GM19023 (cell line): ENCODE measurements around the gene MAU2.
"Not testable (repeated sequence)": the region's sequence is repeated elsewhere in the genome, so short reads cannot be mapped to it uniquely, and the experiment has no call there.

Experiments
- ATAC-seq: cut with Tn5 transposase; IDR thresholded peaks from one replicate; pipeline ENCODE4 v1.9.1; 2021; ENCODE audit warnings: mild to moderate bottlenecking, moderate library complexity; ENCODE audit not compliant: unreplicated experiment

MAU2 gene

GRCh38 chr19:19345232-19345631 lies 24.6 kb downstream of the MAU2 start:
- no peak for ATAC-seq

DNA sequence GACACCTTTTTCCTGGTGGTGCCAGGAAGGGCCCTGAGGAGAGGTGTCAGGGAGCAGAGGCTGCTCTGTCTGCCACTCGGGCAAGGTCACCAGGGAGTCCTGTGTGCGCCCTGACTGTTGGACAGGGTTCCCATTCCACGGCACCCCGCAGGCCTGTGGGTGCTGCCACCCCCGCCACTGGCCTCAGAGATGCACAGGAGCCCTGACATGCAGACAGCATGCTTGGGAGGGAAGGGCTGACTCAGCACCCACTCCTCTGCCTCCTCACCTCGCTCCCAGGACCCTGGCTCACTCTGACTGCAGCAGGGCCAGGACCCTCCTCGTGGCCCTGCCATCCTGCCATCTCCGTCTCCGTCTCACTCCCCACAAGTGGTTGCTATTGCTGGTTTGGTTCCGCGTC lies 25.3 kb downstream of the MAU2 start:
- no peak for ATAC-seq

DNA sequence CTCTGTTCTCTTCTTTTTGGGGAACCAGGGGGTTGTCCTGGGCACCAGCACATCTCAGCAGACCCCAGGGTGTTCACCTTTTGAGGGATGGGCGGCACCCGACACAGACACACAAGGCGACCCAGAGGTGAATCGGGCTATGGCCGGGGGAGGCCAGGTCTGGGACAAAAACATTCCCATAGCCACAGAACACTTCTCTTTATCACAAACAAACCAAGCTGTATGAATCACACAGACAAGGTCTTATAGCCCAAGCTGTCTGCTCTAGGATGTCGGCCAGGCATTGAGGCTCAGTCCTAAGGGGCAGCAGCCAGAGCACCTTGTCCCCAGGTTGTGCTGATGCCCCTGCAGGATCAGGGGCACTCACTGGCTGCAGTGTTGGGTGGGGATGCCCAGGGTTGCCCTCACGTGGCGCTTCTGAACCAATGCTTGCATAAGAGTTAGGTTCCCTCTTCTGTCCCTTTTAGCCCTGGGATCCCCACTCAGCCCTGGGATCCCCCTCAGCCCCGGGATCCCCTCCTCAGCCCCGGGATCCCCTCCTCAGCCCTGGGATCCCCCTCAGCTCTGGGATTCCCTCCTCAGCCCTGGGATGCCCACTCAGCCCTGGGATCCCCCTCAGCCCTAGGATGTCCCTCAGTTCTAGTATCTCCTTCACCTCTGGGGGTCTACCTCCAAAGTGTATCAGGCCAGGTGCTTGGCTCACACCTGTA lies 26.9 kb downstream of the MAU2 start:
- no peak for ATAC-seq

- ATAC-seq: no peak
Measured at GRCh38 chr19:19348266-19348665, 27.6 kb downstream of the MAU2 start.

- no peak for ATAC-seq
Measured at GRCh38 chr19:19349365-19349764, 28.7 kb downstream of the MAU2 start.

DNA sequence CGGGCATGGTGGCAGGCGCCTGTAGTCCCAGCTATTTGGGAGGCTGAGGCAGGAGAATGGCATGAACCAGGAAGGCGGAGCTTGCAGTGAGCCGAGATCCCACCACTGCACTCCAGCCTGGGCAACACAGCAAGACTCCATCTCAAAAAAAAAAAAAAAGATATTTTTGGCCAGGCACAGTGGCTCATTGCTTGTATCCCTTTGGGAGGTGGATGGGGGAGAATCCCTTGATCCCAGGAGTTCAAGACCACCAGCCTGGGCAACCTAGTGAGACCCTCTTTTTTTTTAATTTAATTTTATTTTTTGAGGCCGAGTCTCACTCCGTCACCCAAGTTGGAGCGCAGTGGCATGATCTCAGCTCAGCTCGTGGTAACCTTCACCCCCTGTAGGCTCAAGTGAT lies 30.1 kb downstream of the MAU2 start:
- not testable (repeated sequence) for ATAC-seq

DNA sequence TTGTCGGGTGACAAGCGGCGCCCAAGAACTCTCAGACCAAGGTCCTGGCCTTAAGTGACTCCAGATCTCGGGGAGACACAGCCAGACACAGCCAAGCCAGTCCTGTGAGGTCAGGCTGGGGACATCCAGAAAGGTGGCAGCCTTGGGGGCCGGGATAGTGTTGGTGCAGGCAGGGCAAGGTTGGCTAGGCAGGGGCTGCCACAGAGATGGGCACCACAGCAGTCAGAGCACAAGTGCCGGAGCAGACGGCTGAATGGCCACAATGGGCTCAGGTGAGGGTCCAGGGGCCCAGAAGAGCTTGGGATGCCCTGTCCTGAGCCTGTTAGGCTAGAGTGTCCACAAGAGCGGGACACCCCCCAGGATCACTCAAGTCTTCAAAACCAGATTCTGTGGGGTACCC lies 32.2 kb downstream of the MAU2 start:
- ATAC-seq: no peak

DNA sequence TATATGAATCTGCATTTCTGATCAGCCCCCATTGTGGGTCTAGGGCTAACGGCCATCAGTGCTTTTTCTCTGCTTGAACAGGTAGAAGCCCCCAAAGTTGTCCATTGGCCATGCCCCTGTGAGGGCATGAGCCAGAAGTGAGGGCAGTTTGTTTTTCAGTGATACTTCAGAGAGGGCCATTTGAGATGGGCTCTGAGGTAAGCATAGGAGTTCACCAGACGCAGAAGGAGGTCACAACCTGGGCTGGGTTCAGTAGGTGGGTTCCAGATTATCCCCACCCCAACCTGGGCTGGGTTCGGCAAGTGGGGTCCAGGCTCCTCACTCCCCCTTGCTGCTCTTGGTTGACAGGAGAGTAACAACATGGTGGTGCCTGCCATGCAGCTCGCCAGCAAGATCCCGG lies 33.4 kb downstream of the MAU2 start:
- ATAC-seq: no peak

GRCh38 chr19:19354932-19355331 lies 34.3 kb downstream of the MAU2 start:
- ATAC-seq: no peak

DNA sequence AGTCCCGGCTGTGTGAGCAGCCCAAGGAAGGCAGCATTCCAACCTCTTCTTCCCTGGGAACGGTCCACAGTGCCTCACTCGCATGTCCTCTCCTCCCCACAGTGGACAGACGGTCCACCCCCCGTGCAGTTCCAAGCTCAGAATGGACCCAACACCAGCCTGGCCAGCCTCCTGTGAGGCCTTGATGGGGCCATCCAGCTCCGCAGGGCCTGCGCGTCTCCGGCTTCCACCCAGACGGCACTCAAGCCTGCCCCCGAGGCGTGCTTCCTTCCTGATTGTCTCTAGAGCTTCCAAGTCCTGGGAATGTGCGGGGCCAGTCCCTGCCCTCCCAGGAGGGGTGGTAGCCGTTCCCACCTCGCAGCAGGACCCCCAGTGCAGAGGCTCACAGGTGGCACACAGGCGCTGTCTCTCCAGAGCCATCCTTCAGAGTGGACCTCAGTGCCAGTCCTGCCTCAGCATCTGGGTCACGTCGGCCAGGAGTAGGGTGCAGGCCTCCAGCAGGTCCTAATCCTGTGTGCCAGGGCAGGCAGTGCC lies 35.0 kb downstream of the MAU2 start:
- no peak for ATAC-seq

GRCh38 chr19:19356500-19356899 lies 35.9 kb downstream of the MAU2 start:
- no peak for ATAC-seq

DNA sequence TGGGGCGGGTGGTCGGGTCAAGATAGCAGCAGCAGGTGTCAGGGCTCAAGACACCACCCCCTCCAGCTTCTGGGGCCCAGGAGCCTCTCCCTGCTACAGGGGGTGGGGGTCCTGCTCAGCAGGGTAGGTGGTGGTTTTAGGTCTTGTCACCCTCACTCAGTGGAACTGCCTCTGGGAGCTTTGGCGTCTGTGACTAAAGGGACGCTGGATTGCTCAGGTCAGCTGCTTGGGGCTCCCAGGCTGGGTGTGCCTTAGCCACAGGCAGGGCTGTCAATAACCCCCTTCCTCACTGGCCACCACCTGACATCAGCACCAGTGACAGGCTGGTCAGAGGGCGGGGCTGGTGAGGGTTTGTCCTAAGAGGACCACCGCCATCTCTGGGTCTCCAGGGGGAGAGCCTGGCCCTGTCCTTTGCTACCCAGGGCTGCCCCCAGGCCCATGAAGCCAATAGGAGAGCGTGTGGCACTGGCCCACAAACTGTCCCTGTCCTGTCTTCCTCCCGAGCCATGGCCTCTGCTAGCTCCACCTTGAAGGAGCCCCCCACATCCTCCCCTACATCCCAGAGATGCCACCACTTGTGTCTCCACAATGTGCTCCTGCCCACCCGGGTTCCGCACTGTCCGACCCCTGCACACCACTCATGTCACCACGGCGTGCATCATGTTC lies 36.4 kb downstream of the MAU2 start:
- no peak for ATAC-seq

- ATAC-seq: peak; percentile 56
Measured at GRCh38 chr19:19361075-19361594, 40.5 kb downstream of the MAU2 start.

DNA sequence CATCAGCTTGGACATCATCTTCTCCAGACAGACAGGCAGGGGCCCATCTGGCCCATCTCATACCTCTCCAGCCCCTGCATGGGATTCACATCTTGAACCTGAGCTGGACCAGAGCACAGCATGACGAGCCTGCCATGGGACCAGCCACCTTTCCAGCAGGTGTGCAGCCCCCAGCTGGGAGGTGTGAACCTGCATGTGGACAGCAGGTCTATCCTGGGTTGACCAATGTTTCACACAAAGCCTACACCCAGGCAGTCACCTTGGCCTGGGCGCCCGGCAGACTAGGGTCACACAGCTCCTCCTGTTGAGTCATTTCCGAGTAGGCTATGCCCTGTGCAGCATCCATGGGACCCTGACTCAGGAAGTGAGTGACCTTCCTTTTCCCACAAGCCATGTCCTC lies 41.4 kb downstream of the MAU2 start:
- ATAC-seq: no peak

DNA sequence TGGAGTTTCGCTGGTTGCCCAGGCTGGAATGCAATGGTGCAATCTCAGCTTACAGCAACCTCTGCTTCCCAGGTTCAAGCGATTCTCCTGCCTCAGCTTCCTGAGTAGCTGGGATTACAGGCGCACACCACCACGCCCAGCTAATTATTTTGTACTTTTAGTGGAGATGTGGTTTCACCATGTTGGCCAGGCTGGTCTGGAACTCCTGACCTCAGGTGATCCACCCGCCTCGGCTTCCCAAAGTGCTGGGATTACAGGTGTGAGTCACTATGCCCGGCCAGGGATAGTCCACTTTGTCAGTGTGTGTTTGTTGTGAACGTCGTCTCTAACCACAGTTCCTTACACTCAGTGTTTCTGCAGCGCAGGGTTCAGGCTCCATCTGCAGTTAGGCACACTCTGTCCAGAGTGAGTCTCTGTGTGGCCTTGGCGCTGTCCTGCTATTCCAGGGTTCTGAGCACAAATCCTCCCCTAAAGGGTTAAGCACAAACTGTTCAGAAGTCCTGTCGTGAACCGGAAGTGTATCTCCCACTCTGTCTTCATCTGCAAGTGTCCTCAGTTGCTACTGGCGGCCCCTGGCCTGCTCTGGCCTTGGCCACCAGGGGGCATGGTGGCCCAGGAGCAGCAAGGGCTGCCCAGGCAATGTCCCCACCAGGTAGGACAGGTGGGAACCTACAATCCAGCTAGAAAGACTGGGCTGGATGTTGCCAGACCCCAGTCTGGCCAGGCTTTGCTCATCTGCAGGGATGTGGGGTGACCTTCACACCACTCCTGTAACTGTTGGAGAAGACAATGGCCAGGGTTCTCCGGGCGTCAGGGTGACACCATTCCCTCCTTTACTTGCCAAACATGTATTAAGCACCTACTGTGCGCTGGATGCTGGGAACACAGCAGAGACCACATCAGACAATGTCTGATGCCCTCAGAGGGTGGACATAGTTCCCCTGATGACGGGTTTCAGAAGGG lies 46.1 kb downstream of the MAU2 start:
- peak; percentile 69 for ATAC-seq

DNA sequence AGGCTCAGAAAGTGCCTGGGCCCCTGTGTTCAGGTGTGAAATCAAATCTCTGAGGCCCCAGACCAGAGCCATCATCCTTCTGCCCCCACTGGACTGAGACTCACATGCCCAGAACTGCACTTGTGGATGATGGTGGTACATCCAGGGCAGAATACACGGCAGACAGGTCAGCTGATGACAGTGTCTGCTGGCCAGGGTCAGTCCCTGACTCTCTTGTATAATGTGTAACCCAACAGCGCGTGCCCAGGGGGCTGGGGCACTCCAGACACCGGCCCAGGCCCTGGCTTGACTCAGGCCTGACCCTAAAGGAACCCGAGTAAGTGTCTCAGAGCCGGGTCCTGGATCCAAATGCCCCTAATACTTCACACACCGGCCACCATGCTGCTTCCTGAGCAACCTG lies 47.5 kb downstream of the MAU2 start:
- ATAC-seq: no peak

- ATAC-seq: no peak
Measured at GRCh38 chr19:19371059-19371458, 50.4 kb downstream of the MAU2 start.

GRCh38 chr19:19372656-19373416 lies 52.2 kb downstream of the MAU2 start:
- peak; percentile 93 for ATAC-seq

GRCh38 chr19:19379527-19379926 lies 58.9 kb downstream of the MAU2 start:
- ATAC-seq: no peak

DNA sequence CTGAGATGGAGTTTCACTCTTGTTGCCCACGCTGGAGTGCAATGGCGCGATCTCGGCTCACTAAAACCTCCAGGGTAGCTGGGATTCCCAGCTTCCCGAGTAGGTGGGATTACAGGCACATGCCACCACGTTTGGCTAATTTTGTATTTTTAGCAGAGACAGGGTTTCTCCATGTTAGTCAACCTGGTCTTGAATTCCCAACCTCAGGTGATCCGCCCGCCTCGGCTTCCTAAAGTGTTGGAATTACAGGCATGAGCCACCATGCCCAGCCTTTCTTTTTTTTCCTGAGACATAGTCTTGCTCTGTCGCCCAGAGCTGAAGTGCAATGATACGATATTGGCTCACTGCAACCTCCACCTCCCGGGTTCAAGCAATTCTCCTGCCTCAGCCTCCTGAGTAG lies 59.7 kb downstream of the MAU2 start:
- not testable (repeated sequence) for ATAC-seq
